HEK293T (cell line): ENCODE measurements around the gene LARP1B.
"Not testable (repeated sequence)": the region's sequence is repeated elsewhere in the genome, so short reads cannot be mapped to it uniquely, and the experiment has no call there.

ENCODE experiments used
- CTCF ChIA-PET: fragments of 350-600 bp; formaldehyde crosslinking; extraction: SDS; loops from one replicate; lab custom pipeline; 2021; ENCODE audit warnings: antibody characterized with exemption, inconsistent platforms; lab: Yijun Ruan, JAX
- POLR2A ChIA-PET: fragments of 350-600 bp; formaldehyde crosslinking; extraction: SDS; loops from one replicate; lab custom pipeline; 2020; ENCODE audit warnings: antibody characterized with exemption, inconsistent platforms; lab: Yijun Ruan, JAX
- DNase-seq: peaks from one replicate; pipeline ENCODE4 v3.0.0; 2012; ENCODE audit warnings: mixed read lengths; ENCODE audit errors: extremely low spot score
- ARNT ChIP-seq: fragments of 450-650 bp; IDR thresholded peaks from 2 replicates; pipeline ENCODE4 v1.6.1; 2017; ENCODE audit warnings: mild to moderate bottlenecking
- BHLHE40 ChIP-seq: fragments of 450-650 bp; IDR thresholded peaks from 2 replicates; pipeline ENCODE4 v1.6.1; 2016; ENCODE audit warnings: mild to moderate bottlenecking, moderate library complexity, borderline replicate concordance
- CTBP1 ChIP-seq: fragments of 450-650 bp; IDR thresholded peaks from 2 replicates; pipeline ENCODE4 v1.6.1; 2016; ENCODE audit warnings: borderline replicate concordance
- ELF4 ChIP-seq: fragments of 450-650 bp; IDR thresholded peaks from 2 replicates; pipeline ENCODE4 v1.6.1; 2017; ENCODE audit warnings: antibody characterized with exemption
- FOXA1 ChIP-seq: fragments of 450-650 bp; IDR thresholded peaks from 2 replicates; pipeline ENCODE4 v1.6.1; 2016; ENCODE audit warnings: mild to moderate bottlenecking
- FOXK2 ChIP-seq: fragments of 450-650 bp; IDR thresholded peaks from 2 replicates; pipeline ENCODE4 v1.6.1; 2016; ENCODE audit warnings: mild to moderate bottlenecking
- FOXM1 ChIP-seq: fragments of 450-650 bp; IDR thresholded peaks from 2 replicates; pipeline ENCODE4 v1.6.1; 2017; ENCODE audit warnings: mild to moderate bottlenecking, borderline replicate concordance
- HDGF ChIP-seq: fragments of 450-650 bp; IDR thresholded peaks from 2 replicates; pipeline ENCODE4 v1.6.1; 2017; ENCODE audit warnings: antibody characterized with exemption, borderline replicate concordance
- L3MBTL2 ChIP-seq: fragments of 450-650 bp; conservative IDR thresholded peaks from 2 replicates; pipeline ENCODE4 v1.6.1; 2016; ENCODE audit warnings: mild to moderate bottlenecking
- LEF1 ChIP-seq: fragments of 450-650 bp; IDR thresholded peaks from 2 replicates; pipeline ENCODE4 v1.6.1; 2017; ENCODE audit warnings: mild to moderate bottlenecking, borderline replicate concordance
- NFRKB ChIP-seq: fragments of 450-650 bp; IDR thresholded peaks from 2 replicates; pipeline ENCODE4 v1.6.1; 2016; ENCODE audit warnings: mild to moderate bottlenecking, moderate library complexity
- PKNOX1 ChIP-seq: fragments of 450-650 bp; IDR thresholded peaks from 2 replicates; pipeline ENCODE4 v1.6.1; 2016
- SP1 ChIP-seq: fragments of 450-650 bp; IDR thresholded peaks from 2 replicates; pipeline ENCODE4 v1.6.1; 2017
- SUZ12 ChIP-seq: fragments of 450-650 bp; IDR thresholded peaks from 2 replicates; pipeline ENCODE4 v1.6.1; 2016; ENCODE audit warnings: mild to moderate bottlenecking
- TARDBP ChIP-seq: fragments of 450-650 bp; IDR thresholded peaks from 2 replicates; pipeline ENCODE4 v1.6.1; 2016
- ZNF384 ChIP-seq: fragments of 450-650 bp; IDR thresholded peaks from 2 replicates; pipeline ENCODE4 v1.6.1; 2016

The LARP1B gene

GRCh38 chr4:128135391-128135790, 74.3 kb downstream of the LARP1B start:
- TF ChIP-seq ARNT (no peak), ZNF384 (no peak), CTBP1 (no peak), FOXK2 (no peak), TARDBP (no peak), NFRKB (no peak), SP1 (no peak), FOXM1 (no peak), HDGF (no peak)
- DNase-seq = no peak
- CTCF ChIA-PET = no interaction called here
- POLR2A ChIA-PET = no interaction called here

GRCh38 chr4:128141866-128142265, 80.8 kb downstream of the LARP1B start:
- ChIA-PET POLR2A (no interaction called here), CTCF (interaction anchor here (0.6 kb wide), 1 partner anchor 36 kb away, joined by 3 read pairs; no protein-coding TSS in a partner anchor)
- no peak for TF ChIP-seq ELF4
- no peak for TF ChIP-seq FOXM1
- TF ChIP-seq FOXA1 = no peak
- no peak for TF ChIP-seq ZNF384
- TF ChIP-seq NFRKB = no peak
- no peak for TF ChIP-seq ARNT
- no peak for TF ChIP-seq L3MBTL2
- TF ChIP-seq PKNOX1 = no peak
- TF ChIP-seq SP1 = no peak
- no peak for TF ChIP-seq SUZ12
- TF ChIP-seq BHLHE40 = no peak
- no peak for TF ChIP-seq HDGF
- TF ChIP-seq TARDBP = no peak
- no peak for DNase-seq

GRCh38 chr4:128145727-128146126, 84.6 kb downstream of the LARP1B start:
- POLR2A ChIA-PET = no interaction called here
- CTCF ChIA-PET = no interaction called here
- no peak for DNase-seq
- TF ChIP-seq CTBP1 = no peak
- TF ChIP-seq ELF4 = no peak
- no peak for TF ChIP-seq TARDBP
- no peak for TF ChIP-seq SUZ12
- TF ChIP-seq FOXM1 = no peak
- no peak for TF ChIP-seq ZNF384
- no peak for TF ChIP-seq FOXA1
- TF ChIP-seq HDGF = no peak
- no peak for TF ChIP-seq SP1
- TF ChIP-seq L3MBTL2 = no peak
- no peak for TF ChIP-seq FOXK2

GRCh38 chr4:128153800-128154199, 92.7 kb downstream of the LARP1B start:
- CTCF ChIA-PET = no interaction called here
- TF ChIP-seq FOXM1 (no peak), ZNF384 (no peak), NFRKB (no peak), ELF4 (no peak), SP1 (no peak), CTBP1 (no peak), ARNT (no peak), SUZ12 (no peak), LEF1 (no peak), L3MBTL2 (no peak), FOXA1 (no peak)
- no peak for DNase-seq
- POLR2A ChIA-PET = no interaction called here

GRCh38 chr4:128155231-128155855, 94.2 kb downstream of the LARP1B start:
- DNase-seq = no peak
- TF ChIP-seq HDGF (no peak), FOXK2 (no peak), ARNT (no peak), ZNF384 (no peak), FOXA1 (no peak), FOXM1 (no peak), LEF1 (no peak), TARDBP (no peak), CTBP1 (no peak), L3MBTL2 (no peak), SUZ12 (no peak), PKNOX1 (no peak), NFRKB (no peak), BHLHE40 (no peak), ELF4 (no peak), SP1 (no peak)
- ChIA-PET POLR2A (no interaction called here), CTCF (no interaction called here)

- DNase-seq = no peak
- ChIA-PET CTCF (no interaction called here), POLR2A (no interaction called here)
- TF ChIP-seq SUZ12 = no peak
Measured at GRCh38 chr4:128155874-128156456, 94.9 kb downstream of the LARP1B start.

- CTCF ChIA-PET = not testable (repeated sequence)
Measured at GRCh38 chr4:128156472-128156871, 95.4 kb downstream of the LARP1B start.

More at GRCh38 chr4:128156472-128156871, 95.4 kb downstream of the LARP1B start:
- POLR2A ChIA-PET, DNase-seq: not testable (repeated sequence)
